IMR-90 (cell line): ENCODE measurements around the gene SPPL2B. TPM values are rescaled to one million over a fixed set of nuclear protein-coding genes. Genes with fewer than 3 reads are reported as not detected.

ENCODE experiments used
- ATAC-seq: fragments of 200-7000 bp; cut with Tn5 transposase; 2 replicates; pipeline ENCODE4 v1.9.1; 2020; ENCODE audit warnings: low read depth, mild to moderate bottlenecking, moderate library complexity
- BruUV-seq: library from RNA; stranded (reverse); fragments of 400-500 nt; replicated peaks from 2 replicates; lab custom pipeline; 2021; lab: Mats Ljungman, UMichigan
- CTCF ChIA-PET: fragments of 300-600 bp; formaldehyde crosslinking; extraction: SDS; loops from one replicate; lab custom pipeline; 2021; ENCODE audit warnings: antibody characterized with exemption; lab: Yijun Ruan, JAX
- POLR2A ChIA-PET: fragments of 300-600 bp; sonication (Branson Sonifier 250); formaldehyde crosslinking; loops from one replicate; lab custom pipeline; 2022; ENCODE audit warnings: antibody characterized with exemption; ENCODE audit not compliant: unreplicated experiment; lab: Charles Lee
- DNase-seq: peaks from one replicate; pipeline ENCODE4 v3.0.0; 2013
- H2AFZ ChIP-seq: replicated peaks from 2 replicates; pipeline ENCODE3; 2013; ENCODE audit warnings: low read length, mild to moderate bottlenecking; ENCODE audit not compliant: poor library complexity
- H2AK5ac ChIP-seq: 2 replicates; pipeline ENCODE4 v1.6.1; 2013; ENCODE audit warnings: low read depth, low read length, inconsistent platforms
- H2AK9ac ChIP-seq: replicated peaks from 2 replicates; pipeline ENCODE3; 2013; ENCODE audit warnings: mild to moderate bottlenecking, low read depth, low read length, moderate library complexity; ENCODE audit not compliant: poor library complexity
- H2BK120ac ChIP-seq: 2 replicates; pipeline ENCODE4 v1.6.1; 2013; ENCODE audit warnings: low read depth, low read length, inconsistent platforms
- H2BK15ac ChIP-seq: 3 replicates; pipeline ENCODE4 v1.6.1; 2013; ENCODE audit warnings: low read depth, low read length, inconsistent platforms
- H2BK20ac ChIP-seq: 2 replicates; pipeline ENCODE4 v1.6.1; 2013; ENCODE audit warnings: low read depth, mild to moderate bottlenecking, inconsistent platforms, low read length, moderate library complexity
- H2BK5ac ChIP-seq: 2 replicates; pipeline ENCODE4 v1.6.1; 2013; ENCODE audit warnings: mild to moderate bottlenecking, low read depth, low read length, inconsistent platforms; ENCODE audit not compliant: poor library complexity, severe bottlenecking
- H3K14ac ChIP-seq: replicated peaks from 2 replicates; pipeline ENCODE4 v1.6.1; 2013; ENCODE audit warnings: low read depth, low read length, inconsistent platforms
- H3K18ac ChIP-seq: 2 replicates; pipeline ENCODE4 v1.6.1; 2013; ENCODE audit warnings: low read depth, low read length, control low read depth
- H3K23ac ChIP-seq: 2 replicates; pipeline ENCODE4 v1.6.1; 2013; ENCODE audit warnings: low read depth, low read length, inconsistent platforms
- H3K27ac ChIP-seq: 2 replicates; pipeline ENCODE4 v1.5.1; 2013; ENCODE audit warnings: mild to moderate bottlenecking, control low read depth, low read length; ENCODE audit not compliant: insufficient read depth
- H3K27me3 ChIP-seq: 2 replicates; pipeline ENCODE4 v1.6.1; 2013; ENCODE audit warnings: low read length; ENCODE audit not compliant: control insufficient read depth, insufficient read depth
- H3K36me3 ChIP-seq: 2 replicates; pipeline ENCODE4 v1.6.1; 2013; ENCODE audit warnings: low read length, mixed read lengths; ENCODE audit not compliant: control insufficient read depth, insufficient read depth
- H3K4ac ChIP-seq: 2 replicates; pipeline ENCODE4 v1.6.1; 2013; ENCODE audit warnings: low read depth, low read length, inconsistent platforms
- H3K4me1 ChIP-seq: 2 replicates; pipeline ENCODE4 v1.6.1; 2013; ENCODE audit warnings: low read length, mixed read lengths; ENCODE audit not compliant: control insufficient read depth, insufficient read depth
- H3K4me2 ChIP-seq: 2 replicates; pipeline ENCODE4 v1.6.1; 2013; ENCODE audit warnings: low read depth, mild to moderate bottlenecking, control low read depth, low read length, moderate library complexity
- H3K4me3 ChIP-seq: 2 replicates; pipeline ENCODE4 v1.5.1; 2013; ENCODE audit warnings: low read depth, mild to moderate bottlenecking, control low read depth, low read length, moderate library complexity; ENCODE audit not compliant: insufficient read depth
- H3K56ac ChIP-seq: 2 replicates; pipeline ENCODE4 v1.6.1; 2013; ENCODE audit warnings: low read length, inconsistent platforms; ENCODE audit not compliant: insufficient read depth; ENCODE audit errors: extremely low read depth
- H3K79me1 ChIP-seq, 2 experiments: 2 replicates each; pipeline ENCODE4 v1.6.1; 2013; ENCODE audit warnings: low read length in 2 of 2, inconsistent platforms in 1 of 2, low read depth in 1 of 2
- H3K9ac ChIP-seq: 2 replicates; pipeline ENCODE4 v1.6.1; 2013; ENCODE audit warnings: low read depth, low read length, control low read depth
- H3K9me1 ChIP-seq: 2 replicates; pipeline ENCODE4 v1.6.1; 2013; ENCODE audit warnings: low read length, inconsistent platforms; ENCODE audit not compliant: insufficient read depth
- H3K9me3 ChIP-seq: 2 replicates; pipeline ENCODE4 v1.6.1; 2013; ENCODE audit warnings: low read length; ENCODE audit not compliant: control insufficient read depth, insufficient read depth
- H4K20me1 ChIP-seq: 2 replicates; pipeline ENCODE4 v1.6.1; 2013; ENCODE audit warnings: low read length, inconsistent platforms; ENCODE audit not compliant: insufficient read depth
- H4K5ac ChIP-seq: 2 replicates; pipeline ENCODE4 v1.6.1; 2013; ENCODE audit warnings: mild to moderate bottlenecking, low read depth, low read length, control low read depth
- H4K8ac ChIP-seq, 2 experiments: 2 replicates each; pipeline ENCODE4 v1.6.1; 2013; ENCODE audit warnings: low read depth in 2 of 2, low read length in 2 of 2, control low read depth in 1 of 2, inconsistent platforms in 1 of 2
- H4K91ac ChIP-seq: 2 replicates; pipeline ENCODE4 v1.6.1; 2013; ENCODE audit warnings: low read depth, low read length, inconsistent platforms; ENCODE audit not compliant: insufficient read depth
- CEBPB ChIP-seq: IDR thresholded peaks from 2 replicates; pipeline ENCODE4 v1.6.1; 2012; ENCODE audit warnings: low read depth, low read length, improper control_type of control experiment
- RCOR1 ChIP-seq: IDR thresholded peaks from 2 replicates; pipeline ENCODE4 v1.6.1; 2012; ENCODE audit warnings: mild to moderate bottlenecking, low read length, improper control_type of control experiment; ENCODE audit not compliant: insufficient replicate concordance
- SMC3 ChIP-seq: fragments of 150-350 bp; IDR thresholded peaks from 2 replicates; pipeline ENCODE4 v1.6.1; 2016; ENCODE audit warnings: low read depth, mild to moderate bottlenecking, antibody characterized with exemption, low read length, moderate library complexity
- WGBS, 2 experiments: methylation state at CpG; one replicate each; pipeline versions ENCODE4 v1.1.5 to v1.1.7; 2013; ENCODE audit warnings: missing lambda C conversion rate in 2 of 2; ENCODE audit not compliant: insufficient read length in 1 of 2; ENCODE audit errors: extremely low coverage in 2 of 2; 5-methylcytosine and 5-hydroxymethylcytosine counted together
- dilution Hi-C: fragments of 300-500 bp; cut with HindIII; formaldehyde crosslinking; loops from one replicate; pipeline ENCODE4 v1.14.3; 2018; ENCODE audit warnings: low sequenced_read_pairs; ENCODE audit not compliant: unreplicated experiment
- in situ Hi-C: fragments of 300-500 bp; cut with MboI; formaldehyde crosslinking; loops from 3 replicates; pipeline ENCODE4 v1.14.3; 2019; ENCODE audit warnings: low sequenced_read_pairs, inconsistent platforms, mixed read lengths
- intact Hi-C: fragments of 100-400 bp; cut with micrococcal nuclease; formaldehyde crosslinking; loops from 2 replicates; pipeline ENCODE4 v1.10.0; 2022
- polyA plus RNA-seq, 3 experiments: library from polyadenylated mRNA; depleted of rRNA; stranded (reverse); fragments of >200 nt; gene quantifications; 2 replicates each; pipeline ENCODE4 v1.2.3, GENCODE V29; 2012; ENCODE audit warnings: low replicate concordance in 1 of 3
- total RNA-seq: library from RNA; depleted of rRNA; stranded (reverse); fragments of >200 nt; gene quantifications from 2 replicates; pipeline ENCODE4 v1.2.3, GENCODE V29; 2012
- TF ChIP-seq, protein P1 (sequence below): conservative IDR thresholded peaks from 2 replicates; pipeline ENCODE4 v1.5.1; 2012; ENCODE audit warnings: mild to moderate bottlenecking, low read depth, low read length, improper control_type of control experiment
- TF ChIP-seq, protein P2 (sequence below): fragments of 150-350 bp; IDR thresholded peaks from 2 replicates; pipeline ENCODE4 v1.6.1; 2017; ENCODE audit warnings: mild to moderate bottlenecking, antibody characterized with exemption, low read length, low read depth

Gene SPPL2B
- total and polyA plus RNA-seq, 2 of the 4 experiments (the other 2 are of a cell fraction) = 3.4 to 45.7 TPM

DNA sequence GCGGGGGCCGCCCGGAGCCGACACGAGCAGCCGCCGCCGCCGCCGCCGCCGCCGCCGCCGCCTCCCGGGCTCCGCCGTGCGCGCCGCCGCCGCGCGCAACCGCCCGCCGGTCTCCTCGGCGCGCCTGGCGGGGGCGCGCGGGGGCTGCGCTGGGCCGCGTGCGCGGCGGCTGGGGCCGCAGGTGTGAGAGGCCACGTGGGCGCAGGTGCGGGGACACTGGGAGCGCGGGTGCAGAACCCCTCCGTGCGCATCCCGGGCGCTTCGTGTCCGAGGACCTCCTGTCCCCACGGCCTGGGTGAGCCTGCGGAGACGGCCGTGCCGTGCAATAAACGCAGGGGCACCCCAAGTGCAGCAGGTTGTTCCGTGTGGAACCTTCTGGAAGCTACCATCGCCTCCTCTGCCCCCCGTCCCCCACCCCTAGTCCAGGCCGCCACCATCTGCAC, 20.3 kb upstream of the SPPL2B start, which contains the start of gene LINGO3:
Gene LINGO3 (minus strand): TSS at position 41 of the 443 bp plus-strand sequence. CDS start 16,378 bp downstream, outside the sequence.
- TF ChIP-seq CEBPB (no peak), SMC3 (no peak), RCOR1 (no peak)
- TF ChIP-seq, protein P1, sequence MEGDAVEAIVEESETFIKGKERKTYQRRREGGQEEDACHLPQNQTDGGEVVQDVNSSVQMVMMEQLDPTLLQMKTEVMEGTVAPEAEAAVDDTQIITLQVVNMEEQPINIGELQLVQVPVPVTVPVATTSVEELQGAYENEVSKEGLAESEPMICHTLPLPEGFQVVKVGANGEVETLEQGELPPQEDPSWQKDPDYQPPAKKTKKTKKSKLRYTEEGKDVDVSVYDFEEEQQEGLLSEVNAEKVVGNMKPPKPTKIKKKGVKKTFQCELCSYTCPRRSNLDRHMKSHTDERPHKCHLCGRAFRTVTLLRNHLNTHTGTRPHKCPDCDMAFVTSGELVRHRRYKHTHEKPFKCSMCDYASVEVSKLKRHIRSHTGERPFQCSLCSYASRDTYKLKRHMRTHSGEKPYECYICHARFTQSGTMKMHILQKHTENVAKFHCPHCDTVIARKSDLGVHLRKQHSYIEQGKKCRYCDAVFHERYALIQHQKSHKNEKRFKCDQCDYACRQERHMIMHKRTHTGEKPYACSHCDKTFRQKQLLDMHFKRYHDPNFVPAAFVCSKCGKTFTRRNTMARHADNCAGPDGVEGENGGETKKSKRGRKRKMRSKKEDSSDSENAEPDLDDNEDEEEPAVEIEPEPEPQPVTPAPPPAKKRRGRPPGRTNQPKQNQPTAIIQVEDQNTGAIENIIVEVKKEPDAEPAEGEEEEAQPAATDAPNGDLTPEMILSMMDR = no peak
- TF ChIP-seq, protein P2, sequence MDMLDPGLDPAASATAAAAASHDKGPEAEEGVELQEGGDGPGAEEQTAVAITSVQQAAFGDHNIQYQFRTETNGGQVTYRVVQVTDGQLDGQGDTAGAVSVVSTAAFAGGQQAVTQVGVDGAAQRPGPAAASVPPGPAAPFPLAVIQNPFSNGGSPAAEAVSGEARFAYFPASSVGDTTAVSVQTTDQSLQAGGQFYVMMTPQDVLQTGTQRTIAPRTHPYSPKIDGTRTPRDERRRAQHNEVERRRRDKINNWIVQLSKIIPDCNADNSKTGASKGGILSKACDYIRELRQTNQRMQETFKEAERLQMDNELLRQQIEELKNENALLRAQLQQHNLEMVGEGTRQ = no peak
- peaks cover 54% of the 10 kb centered on the region for H3K27me3 ChIP-seq
- no peak within 1 kb of the TSS for H3K18ac ChIP-seq
- no peaks in the 10 kb centered on the region for H3K79me1 ChIP-seq
- no peak within 1 kb of the TSS for H3K9ac ChIP-seq
- H2BK20ac ChIP-seq = no peak within 1 kb of the TSS
- H2AFZ ChIP-seq = peak within 1 kb of the TSS; percentile 0
- H3K9me1 ChIP-seq = no peaks in the 10 kb centered on the region
- no peak within 1 kb of the TSS for H2AK9ac ChIP-seq
- H3K27ac ChIP-seq = no peak within 1 kb of the TSS
- ChIA-PET CTCF (no interaction called here), POLR2A (no interaction called here)
- no peak for ATAC-seq
- peak within 1 kb of the TSS; percentile 72 for H3K4me2 ChIP-seq
- dilution Hi-C loops (no loop called here), in situ Hi-C loops (no loop called here), intact Hi-C loops (no loop called here)
- H3K9me3 ChIP-seq = no peaks in the 10 kb centered on the region; the same call in 1 of the 2 replicates
- H3K23ac ChIP-seq = no peak within 1 kb of the TSS
- H3K4ac ChIP-seq = no peak within 1 kb of the TSS
- H3K36me3 ChIP-seq = no peaks in the 10 kb centered on the region
- no peak within 1 kb of the TSS for H4K8ac ChIP-seq
- H2AK5ac ChIP-seq = no peak within 1 kb of the TSS
- 11% methylated on average over 15 of the region's 63 CpGs; no CpG with 5 or more reads in 1 of the 2 experiments for WGBS, 2 experiments
- H3K4me1 ChIP-seq = peaks cover 6% of the 10 kb centered on the region; the same call in 1 of the 2 replicates
- H3K56ac ChIP-seq = no peak within 1 kb of the TSS
- 0 out of 2 replicates have a peak, but pooled peaks cover 8% of the 10 kb centered on the region for H4K20me1 ChIP-seq
- H2BK120ac ChIP-seq = no peak within 1 kb of the TSS
- DNase-seq = no peak
- no peak within 1 kb of the TSS for H2BK5ac ChIP-seq
- peak within 1 kb of the TSS; percentile 44; the same call in 1 of the 2 replicates for H3K4me3 ChIP-seq
- no peak within 1 kb of the TSS for H4K91ac ChIP-seq
- no peak within 1 kb of the TSS for H3K14ac ChIP-seq
- BruUV-seq = no TSS peak
- H4K5ac ChIP-seq = no peak within 1 kb of the TSS
- H2BK15ac ChIP-seq = no peak within 1 kb of the TSS
